Thyroid gland (tissue), 4 donors: Measurements from ENCODE around the gene CELSR2. TPM values are rescaled to one million over a fixed set of nuclear protein-coding genes. Genes with fewer than 3 reads are reported as not detected.

Experiments
- DNase-seq, 2 donors: peaks; one replicate each; pipeline ENCODE4 v3.0.0-alpha.2; 2019
- H3K27ac ChIP-seq, 3 donors: fragments of 200-600 bp; sonication (generic); 1 replicate in 2 of 3; 2 replicates in 1 of 3; pipeline ENCODE4 v1.5.1; 2016 to 2019; ENCODE audit warnings: mild to moderate bottlenecking in 1 of 3, moderate library complexity in 1 of 3
- H3K27me3 ChIP-seq: fragments of 200-600 bp; sonication (generic); one replicate; pipeline ENCODE4 v1.5.1; 2019
- H3K36me3 ChIP-seq, 2 donors: fragments of 200-600 bp; sonication (generic); one replicate each; pipeline ENCODE4 v1.5.1; 2016 to 2019
- H3K4me1 ChIP-seq, 2 donors: fragments of 200-600 bp; sonication (generic); one replicate each; pipeline ENCODE4 v1.5.1; 2017 to 2019
- H3K4me3 ChIP-seq, 3 donors: fragments of 200-600 bp; sonication (generic); replicated peaks in 1 of 3; 1 replicate in 2 of 3; 2 replicates in 1 of 3; pipeline ENCODE4 v1.5.1; 2016; ENCODE audit warnings: mild to moderate bottlenecking in 1 of 3
- H3K9me3 ChIP-seq: fragments of 200-600 bp; sonication (generic); one replicate; pipeline ENCODE4 v1.5.1; 2017
- POLR2A ChIP-seq, 2 donors: fragments of 450-650 bp; IDR thresholded peaks; one replicate each; pipeline ENCODE4 v1.6.1; 2017; ENCODE audit warnings: antibody characterized with exemption in 2 of 2, mild to moderate bottlenecking in 2 of 2, moderate library complexity in 1 of 2
- WGBS, 2 donors: methylation state at CpG; one replicate each; pipeline ENCODE4 v1.1.5; 2017; 5-methylcytosine and 5-hydroxymethylcytosine counted together
- intact Hi-C: fragments of 100-400 bp; cut with DNase I; formaldehyde crosslinking; loops from one replicate; pipeline ENCODE4 v1.15.1; 2023
- total RNA-seq, 4 donors: library from RNA; depleted of rRNA; stranded (reverse); fragments of >200 nt; gene quantifications; one replicate each; pipeline ENCODE4 v1.2.3, GENCODE V29; 2016

CELSR2 gene
- total RNA-seq, 4 donors from 2014 or later: 23.5 to 54.9 (median 47.6) TPM

DNA sequence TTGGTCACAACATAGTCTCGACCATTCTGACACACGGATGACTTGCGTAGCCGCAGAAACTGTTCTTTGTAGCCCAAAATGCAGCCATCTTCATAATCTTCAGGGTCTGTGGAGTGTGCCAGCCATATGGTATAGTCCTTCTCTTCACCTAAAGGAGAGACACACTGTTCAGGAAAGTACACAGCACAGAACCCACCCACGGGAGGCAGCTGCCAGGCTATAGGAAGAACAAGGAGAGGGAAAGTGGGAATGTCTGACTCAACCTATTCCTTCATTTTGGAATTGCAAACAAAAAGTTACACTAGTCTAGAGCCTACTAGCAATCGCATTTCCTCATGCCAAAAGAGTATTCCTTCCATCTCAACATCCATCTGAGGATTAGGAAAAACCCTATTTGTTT is 73.6 kb downstream of the CELSR2 start:
- peaks cover 48 to 73% of the 10 kb centered on the region in 2 donors for H3K36me3 ChIP-seq
- no peaks in the 10 kb centered on the region for H3K9me3 ChIP-seq
- WGBS, 2 donors: 97 to 98% methylated on average over 6 of the region's 6 CpGs
- H3K4me3 ChIP-seq: no peak overlapping the region
- no peak for DNase-seq
- no peak for TF ChIP-seq POLR2A (IDR thresholded peaks at IDR 0.05)
- H3K27ac ChIP-seq: no peak overlapping the region
- no peaks in the 10 kb centered on the region for H3K4me1 ChIP-seq
- no peaks in the 10 kb centered on the region for H3K27me3 ChIP-seq
- intact Hi-C loops: no loop called here

Other genes with a start within 250 kb of the CELSR2 start
- gene WDR47, start 207.4 kb upstream of the CELSR2 start, total RNA-seq: 10 to 100 TPM in 3 of 4 donors, 1 to 10 TPM in 1; 9.4 to 23.2 (median 12.9) TPM
- 10 to 100 TPM; 25.6 to 47.1 (median 43.9) TPM for gene TAF13, start 173.5 kb upstream of the CELSR2 start, total RNA-seq
- 10 to 100 TPM; 36.5 to 46.5 (median 39.2) TPM for gene TMEM167B, start 158.8 kb upstream of the CELSR2 start, total RNA-seq
- 10 to 100 TPM in 2 of 4 donors, 1 to 10 TPM in 2; 4.7 to 24.0 (median 12.3) TPM for gene ELAPOR1, start 135.4 kb upstream of the CELSR2 start, total RNA-seq
- 100 to 1,000 TPM; 164 to 264 (median 200) TPM for gene SARS1, start 35.6 kb upstream of the CELSR2 start, total RNA-seq
- 1 to 10 TPM; 1.0 to 4.0 (median 2.2) TPM for gene PSRC1, start 33.6 kb downstream of the CELSR2 start, total RNA-seq
- not detected for gene MYBPHL, start 57.5 kb downstream of the CELSR2 start, total RNA-seq
- gene SORT1, start 148.4 kb downstream of the CELSR2 start, total RNA-seq: 100 to 1,000 TPM in 3 of 4 donors, 10 to 100 TPM in 1; 65.7 to 152 (median 137) TPM
- gene PSMA5, start 176.9 kb downstream of the CELSR2 start, total RNA-seq: 10 to 100 TPM; 25.1 to 35.7 (median 28.0) TPM
- gene SYPL2, start 217.0 kb downstream of the CELSR2 start, total RNA-seq: 10 to 100 TPM in 1 of 4 donors, 1 to 10 TPM in 3; 7.9 to 12.4 (median 9.1) TPM
- 10 to 100 TPM in 1 of 4 donors, 1 to 10 TPM in 3; 5.8 to 11.7 (median 8.4) TPM for gene ATXN7L2, start 234.4 kb downstream of the CELSR2 start, total RNA-seq
- gene CYB561D1, start 244.6 kb downstream of the CELSR2 start, total RNA-seq: 10 to 100 TPM in 3 of 4 donors, 1 to 10 TPM in 1; 8.1 to 16.0 (median 12.2) TPM